Lung microvascular endothelial cell (primary cell): Measurements from ENCODE around the gene CAPN15. TPM values are rescaled to one million over a fixed set of nuclear protein-coding genes. Genes with fewer than 3 reads are reported as not detected.
"Not testable (repeated sequence)": the region's sequence is repeated elsewhere in the genome, so short reads cannot be mapped to it uniquely, and the experiment has no call there.

Experiments
- DNase-seq, 2 donors: peaks; one replicate each; pipeline versions ENCODE4 v3.0.0 to v3.0.0-alpha.2; 2010; ENCODE audit warnings: low read depth in 2 of 2
- total RNA-seq: library from RNA; depleted of rRNA; stranded (reverse); fragments of >200 nt; gene quantifications from 2 replicates; pipeline ENCODE4 v1.2.1, GENCODE V29; 2014

Gene CAPN15
- total RNA-seq, 1 donor from 2014 or later: 20.2 TPM

- no peak for DNase-seq
These were observed 64.5 kb downstream of the CAPN15 start for GRCh38 chr16:591892-592517.

DNA sequence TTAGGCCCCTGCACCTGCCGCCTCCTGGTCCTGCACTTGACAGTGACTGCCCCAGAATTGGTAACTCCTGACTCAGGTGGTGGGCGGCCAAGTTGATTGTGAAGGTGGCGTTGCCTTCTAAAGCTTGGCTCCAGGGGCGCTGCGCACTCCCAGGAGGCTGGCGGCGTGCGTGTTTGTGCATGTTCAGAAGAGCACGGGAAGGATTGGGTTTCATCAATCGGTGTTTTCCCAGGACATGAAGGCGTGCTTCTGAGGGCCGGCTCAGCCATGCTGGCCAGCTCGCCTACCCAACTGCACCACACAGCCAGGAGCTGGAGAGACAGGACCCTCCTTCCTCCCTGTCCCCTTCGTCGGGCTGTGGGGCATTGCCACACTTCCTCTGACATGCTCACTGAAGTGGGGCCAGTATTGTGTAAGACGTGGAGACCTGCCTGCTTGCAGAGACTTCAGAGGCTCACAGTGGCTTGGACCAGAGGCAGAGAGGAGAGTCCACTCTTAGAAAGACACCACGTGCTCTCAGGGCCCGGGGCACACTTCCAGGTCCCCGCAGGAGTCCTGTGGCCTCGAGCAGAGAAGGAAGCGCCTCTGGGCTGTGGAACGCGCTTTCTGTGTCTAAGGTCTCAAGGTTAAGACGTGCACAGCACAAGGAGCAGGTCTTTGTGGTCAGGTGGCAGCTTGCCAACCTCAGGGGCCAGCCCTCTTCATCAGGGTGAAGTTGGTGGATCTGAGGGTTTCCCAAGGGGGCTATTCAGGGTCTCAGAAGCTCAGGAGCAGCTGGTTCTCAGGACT, 65.2 kb downstream of the CAPN15 start:
- DNase-seq: no peak

- DNase-seq: no peak
These were observed 65.9 kb downstream of the CAPN15 start for GRCh38 chr16:593406-593805.

DNA sequence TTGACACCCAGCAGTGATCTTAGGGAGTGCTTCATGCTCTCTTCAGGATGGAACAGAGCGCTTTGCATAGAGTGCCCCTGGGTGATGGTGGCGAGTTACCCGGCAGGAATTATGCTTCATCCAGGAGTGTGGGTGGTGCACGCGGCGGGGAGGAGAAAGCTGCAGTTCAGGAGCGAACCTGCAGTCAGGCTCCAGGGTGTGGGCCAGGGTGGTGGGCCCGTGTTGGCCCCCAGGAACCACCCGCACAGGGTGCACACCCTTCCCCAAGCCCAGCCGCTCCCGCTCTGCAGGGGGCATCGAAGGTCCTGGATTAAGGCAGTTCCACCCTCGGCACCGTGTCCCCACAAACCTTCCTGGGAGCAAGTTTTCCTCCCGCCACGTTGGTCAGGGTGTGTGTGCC, 66.3 kb downstream of the CAPN15 start:
- DNase-seq: no peak

DNA sequence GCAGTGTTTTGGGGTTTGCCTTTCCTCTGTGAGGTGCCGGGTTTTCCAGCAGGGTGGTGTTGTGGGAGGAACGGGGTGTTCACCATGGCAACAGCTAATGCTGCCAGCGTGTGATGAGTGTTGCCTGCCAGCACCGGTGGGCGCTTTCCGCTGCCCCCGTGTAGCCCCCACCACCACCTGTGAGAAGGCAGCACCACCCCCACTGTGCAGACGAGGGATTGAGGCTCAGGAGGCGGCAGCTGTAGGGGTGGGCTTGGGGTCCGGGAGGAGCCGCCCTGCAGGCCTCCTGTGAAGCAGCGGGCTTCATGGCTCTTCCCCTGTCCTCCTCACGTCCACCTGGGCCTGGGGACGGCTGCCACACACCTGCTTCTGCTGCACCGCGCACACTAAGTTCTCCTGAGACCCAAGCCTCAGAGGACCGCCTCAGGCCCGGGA, 67.6 kb downstream of the CAPN15 start:
- DNase-seq: no peak

DNA sequence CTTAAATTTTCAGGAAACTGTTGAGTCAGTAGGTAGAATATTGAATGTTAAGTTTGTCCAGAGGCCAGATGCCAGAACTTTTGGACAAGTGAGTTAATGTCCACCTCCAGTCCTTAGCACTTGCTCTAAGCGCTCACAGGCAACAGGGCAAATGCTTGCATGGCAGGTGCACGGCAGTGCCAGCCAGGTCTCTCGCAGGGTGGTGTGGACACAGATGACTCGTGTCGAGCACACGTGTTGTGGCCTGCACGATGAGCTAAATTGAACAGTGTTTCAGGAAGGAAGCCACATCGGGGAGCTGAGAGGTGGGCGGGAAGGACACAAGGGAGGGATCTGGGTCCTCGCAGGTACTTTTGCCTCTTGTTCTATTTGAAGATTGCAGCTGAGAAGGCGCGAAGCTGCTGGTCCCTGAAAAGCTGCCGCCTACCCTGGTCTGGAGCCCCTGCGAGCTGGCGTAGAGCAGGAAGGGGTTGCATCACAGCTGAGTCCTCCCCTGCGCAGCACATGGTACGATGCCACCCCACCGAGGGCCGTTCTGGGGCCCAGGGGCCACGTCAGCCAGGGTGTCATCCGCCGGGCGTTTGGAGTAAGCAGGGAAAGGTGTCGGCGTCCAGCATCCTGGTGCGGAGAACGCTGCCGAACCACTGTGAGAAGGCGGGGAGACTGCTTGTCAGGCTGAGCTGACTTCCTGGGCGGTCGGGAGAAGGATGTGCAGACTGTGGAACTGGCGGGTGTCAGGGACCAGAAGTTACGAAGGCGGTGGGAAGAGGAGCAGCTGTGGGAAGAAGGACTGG, 68.6 kb downstream of the CAPN15 start:
- no peak for DNase-seq

- DNase-seq: no peak
These were observed 69.2 kb downstream of the CAPN15 start for GRCh38 chr16:596736-597060.

GRCh38 chr16:597655-598054, 70.1 kb downstream of the CAPN15 start:
- not testable (repeated sequence) for DNase-seq

- DNase-seq: no peak
These were observed 71.6 kb downstream of the CAPN15 start for GRCh38 chr16:598823-599739.

DNA sequence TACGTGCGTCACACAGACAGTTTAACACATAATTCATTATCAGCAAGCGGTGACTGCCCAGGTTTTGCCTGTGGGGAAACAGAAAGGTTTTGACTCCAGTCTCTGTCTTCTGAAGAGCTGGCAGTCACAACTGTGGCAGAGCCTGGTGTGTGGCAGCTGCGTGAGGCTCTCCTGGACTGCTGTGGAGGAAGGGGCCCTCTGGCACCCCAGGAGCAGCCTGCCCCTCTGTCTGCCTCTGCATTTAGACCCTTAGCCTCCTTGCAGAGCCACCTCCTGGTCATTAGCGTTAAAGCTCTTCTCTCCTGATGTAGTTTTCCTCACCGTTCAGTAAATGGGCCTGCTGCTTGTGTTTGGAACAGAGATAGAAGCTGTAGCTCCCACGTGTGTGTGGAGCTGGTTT, 73.3 kb downstream of the CAPN15 start:
- DNase-seq: peak in 1 of 2 donors; percentile 46

- no peak for DNase-seq
These were observed 76.4 kb downstream of the CAPN15 start for GRCh38 chr16:603933-604332.

Other genes starting within 250 kb of the CAPN15 start
- gene ARHGDIG, start 247.1 kb upstream of the CAPN15 start, total RNA-seq: under 0.01 and 0.22 TPM in 2 replicates
- not detected in 2 replicates for gene PDIA2, start 244.5 kb upstream of the CAPN15 start, total RNA-seq
- gene AXIN1, start 175.0 kb upstream of the CAPN15 start, total RNA-seq: 10.2 and 15.9 TPM in 2 replicates
- gene MRPL28, start 157.2 kb upstream of the CAPN15 start, total RNA-seq: 70.8 and 80.6 TPM in 2 replicates
- gene PGAP6, start 145.7 kb upstream of the CAPN15 start, total RNA-seq: 78.7 and 110 TPM in 2 replicates
- gene NME4, start 130.5 kb upstream of the CAPN15 start, total RNA-seq: 30.4 and 55.6 TPM in 2 replicates
- 9.3 and 12.6 TPM in 2 replicates for gene DECR2, start 125.8 kb upstream of the CAPN15 start, total RNA-seq
- gene RAB11FIP3, start 102.1 kb upstream of the CAPN15 start, total RNA-seq: 21.1 and 36.3 TPM in 2 replicates
- gene PRR35, start 32.7 kb downstream of the CAPN15 start, total RNA-seq: not detected in 2 replicates
- 2.0 and 2.4 TPM in 2 replicates for gene NHLRC4, start 39.3 kb downstream of the CAPN15 start, total RNA-seq
- gene PIGQ, start 42.3 kb downstream of the CAPN15 start, total RNA-seq: 14.2 and 20.2 TPM in 2 replicates
- gene RAB40C, start 62.4 kb downstream of the CAPN15 start, total RNA-seq: 6.8 and 10.9 TPM in 2 replicates
- under 0.01 and 0.20 TPM in 2 replicates for gene WFIKKN1, start 103.3 kb downstream of the CAPN15 start, total RNA-seq
- gene METTL26, start 108.6 kb downstream of the CAPN15 start, total RNA-seq: 64.5 and 74.0 TPM in 2 replicates
- gene MCRIP2, start 114.1 kb downstream of the CAPN15 start, total RNA-seq: 10.5 and 11.9 TPM in 2 replicates
- 4.2 and 6.1 TPM in 2 replicates for gene WDR90, start 121.7 kb downstream of the CAPN15 start, total RNA-seq
- 20.0 and 25.4 TPM in 2 replicates for gene RHOT2, start 140.4 kb downstream of the CAPN15 start, total RNA-seq
- gene RHBDL1, start 148.0 kb downstream of the CAPN15 start, total RNA-seq: under 0.01 and 0.22 TPM in 2 replicates
- gene STUB1, start 152.7 kb downstream of the CAPN15 start, total RNA-seq: 90.7 and 113 TPM in 2 replicates
- 20.2 and 22.4 TPM in 2 replicates for gene JMJD8, start 156.6 kb downstream of the CAPN15 start, total RNA-seq
- gene WDR24, start 162.7 kb downstream of the CAPN15 start, total RNA-seq: 1.7 and 3.2 TPM in 2 replicates
- gene FBXL16, start 178.1 kb downstream of the CAPN15 start, total RNA-seq: under 0.01 TPM in 2 replicates
- gene METRN, start 187.4 kb downstream of the CAPN15 start, total RNA-seq: 13.1 and 28.8 TPM in 2 replicates
- 20.0 and 31.2 TPM in 2 replicates for gene ANTKMT, start 193.4 kb downstream of the CAPN15 start, total RNA-seq
- 0.40 and 0.44 TPM in 2 replicates for gene CCDC78, start 198.7 kb downstream of the CAPN15 start, total RNA-seq
- 4.4 and 5.4 TPM in 2 replicates for gene HAGHL, start 199.4 kb downstream of the CAPN15 start, total RNA-seq
- 23.8 and 33.5 TPM in 2 replicates for gene CIAO3, start 213.3 kb downstream of the CAPN15 start, total RNA-seq
- gene MSLN, start 233.0 kb downstream of the CAPN15 start, total RNA-seq: 0.20 TPM in 1 of 2 replicates, not detected in the other